ENCODE data around the gene MFGE8.

The MFGE8 gene

GRCh38 chr15:88902221-88902835 lies 10.9 kb downstream of the MFGE8 start:
- TF ChIP-seq CTCF (conservative IDR thresholded peaks at IDR 0.05; ENCODE audit: control insufficient read depth, insufficient read depth, low read depth, low read length) = no peak
- no peak overlapping the region for H3K4me3 ChIP-seq (ENCODE audit: control insufficient read depth, low read depth, low read length)
- DNase-seq (ENCODE audit: low read depth) = no peak

GRCh38 chr15:88901508-88902220 lies 11.5 kb downstream of the MFGE8 start:
- DNase-seq (ENCODE audit: low read depth) = no peak
- no peak for TF ChIP-seq CTCF (conservative IDR thresholded peaks at IDR 0.05; ENCODE audit: control insufficient read depth, insufficient read depth, low read depth, low read length)
- H3K4me3 ChIP-seq (ENCODE audit: control insufficient read depth, low read depth, low read length) = no peak overlapping the region

GRCh38 chr15:88900982-88901418 lies 12.2 kb downstream of the MFGE8 start:
- H3K4me3 ChIP-seq (ENCODE audit: control insufficient read depth, low read depth, low read length) = no peak overlapping the region
- no peak for TF ChIP-seq CTCF (conservative IDR thresholded peaks at IDR 0.05; ENCODE audit: control insufficient read depth, insufficient read depth, low read depth, low read length)

GRCh38 chr15:88900309-88900981 lies 12.7 kb downstream of the MFGE8 start:
- no peak for TF ChIP-seq CTCF (conservative IDR thresholded peaks at IDR 0.05; ENCODE audit: control insufficient read depth, insufficient read depth, low read depth, low read length)
- DNase-seq (ENCODE audit: low read depth) = peak; percentile 45
- H3K4me3 ChIP-seq (ENCODE audit: control insufficient read depth, low read depth, low read length) = no peak overlapping the region

More at GRCh38 chr15:88900982-88901418, 12.2 kb downstream of the MFGE8 start:
- DNase-seq (ENCODE audit: low read depth) = no peak

- TF ChIP-seq CTCF (conservative IDR thresholded peaks at IDR 0.05; ENCODE audit: control insufficient read depth, insufficient read depth, low read depth, low read length) = no peak
- H3K4me3 ChIP-seq (ENCODE audit: control insufficient read depth, low read depth, low read length) = no peak overlapping the region
- no peak for DNase-seq (ENCODE audit: low read depth)
Observed at GRCh38 chr15:88899251-88899650, 13.9 kb downstream of the MFGE8 start.

GRCh38 chr15:88898736-88899135 lies 14.4 kb downstream of the MFGE8 start:
- DNase-seq (ENCODE audit: low read depth) = no peak
- no peak for TF ChIP-seq CTCF (conservative IDR thresholded peaks at IDR 0.05; ENCODE audit: control insufficient read depth, insufficient read depth, low read depth, low read length)
- no peak overlapping the region for H3K4me3 ChIP-seq (ENCODE audit: control insufficient read depth, low read depth, low read length)

Measured in fibroblast of mammary gland (primary cell).